GM23248 (cell line): ENCODE results near the gene DBH. TPM values are rescaled to one million over a fixed set of nuclear protein-coding genes. Genes with fewer than 3 reads are reported as not detected.

Experiments used
- DNase-seq: peaks from one replicate; pipeline ENCODE4 v3.0.0-alpha.2; 2015
- H2AFZ ChIP-seq: fragments of 200-600 bp; sonication (generic); 2 replicates; pipeline ENCODE4 v1.6.1; 2016; ENCODE audit warnings: antibody characterized with exemption
- H3F3A ChIP-seq: fragments of 200-600 bp; sonication (generic); 2 replicates; pipeline ENCODE4 v1.6.1; 2016; ENCODE audit warnings: mild to moderate bottlenecking, antibody characterized with exemption, mixed run types; ENCODE audit not compliant: insufficient read depth
- H3K27ac ChIP-seq: fragments of 200-600 bp; sonication (generic); 2 replicates; pipeline ENCODE4 v1.5.1; 2016; ENCODE audit warnings: mild to moderate bottlenecking
- H3K27me3 ChIP-seq: fragments of 200-600 bp; sonication (generic); replicated peaks from 2 replicates; pipeline ENCODE4 v1.6.1; 2016; ENCODE audit warnings: mild to moderate bottlenecking; ENCODE audit not compliant: insufficient read depth
- H3K36me3 ChIP-seq: fragments of 200-600 bp; sonication (generic); 2 replicates; pipeline ENCODE4 v1.6.1; 2016; ENCODE audit warnings: low read depth, mild to moderate bottlenecking
- H3K4me1 ChIP-seq: fragments of 200-600 bp; sonication (generic); 2 replicates; pipeline ENCODE4 v1.6.1; 2016; ENCODE audit warnings: mild to moderate bottlenecking; ENCODE audit not compliant: insufficient read depth
- H3K4me2 ChIP-seq: fragments of 200-600 bp; sonication (generic); one replicate; pipeline ENCODE4 v1.6.1; 2016; ENCODE audit warnings: mild to moderate bottlenecking; ENCODE audit not compliant: unreplicated experiment
- H3K4me3 ChIP-seq: fragments of 200-600 bp; sonication (generic); 2 replicates; pipeline ENCODE4 v1.5.1; 2016; ENCODE audit warnings: mild to moderate bottlenecking
- H3K79me2 ChIP-seq: fragments of 200-600 bp; sonication (generic); 2 replicates; pipeline ENCODE4 v1.6.1; 2016; ENCODE audit warnings: mild to moderate bottlenecking; ENCODE audit not compliant: insufficient read depth
- H3K9ac ChIP-seq: fragments of 200-600 bp; sonication (generic); 2 replicates; pipeline ENCODE4 v1.6.1; 2016; ENCODE audit warnings: mild to moderate bottlenecking
- H3K9me2 ChIP-seq: fragments of 200-600 bp; sonication (generic); 2 replicates; pipeline ENCODE4 v1.6.1; 2016; ENCODE audit warnings: mixed run types, mild to moderate bottlenecking, moderate library complexity; ENCODE audit not compliant: insufficient read depth
- H3K9me3 ChIP-seq: fragments of 200-600 bp; sonication (generic); one replicate; pipeline ENCODE4 v1.6.1; 2017; ENCODE audit warnings: low read depth
- H4K20me1 ChIP-seq: fragments of 200-600 bp; sonication (generic); 2 replicates; pipeline ENCODE4 v1.6.0; 2016; ENCODE audit not compliant: insufficient read depth
- EZH2 ChIP-seq: fragments of 200-600 bp; sonication (generic); IDR thresholded peaks from 2 replicates; pipeline ENCODE4 v1.6.1; 2018; ENCODE audit warnings: antibody characterized with exemption, mild to moderate bottlenecking; ENCODE audit not compliant: insufficient read depth, poor library complexity, severe bottlenecking
- EZH2phosphoT487 ChIP-seq: fragments of 200-600 bp; sonication (generic); IDR thresholded peaks from 2 replicates; pipeline ENCODE4 v1.6.1; 2018; ENCODE audit warnings: antibody characterized with exemption, moderate library complexity, mild to moderate bottlenecking, low read depth; ENCODE audit not compliant: insufficient read depth
- WGBS, 2 experiments: methylation state at CpG; one replicate each; pipeline ENCODE4 v1.1.6; 2015 to 2017; ENCODE audit warnings: low lambda C conversion rate in 2 of 2, low coverage in 1 of 2; ENCODE audit errors: missing lambda C conversion rate in 2 of 2; 5-methylcytosine and 5-hydroxymethylcytosine counted together
- in situ Hi-C: fragments of 300-500 bp; cut with MboI; formaldehyde crosslinking; loops from 2 replicates; pipeline ENCODE4 v1.15.0; 2020
- polyA plus RNA-seq: library from polyadenylated mRNA; unstranded; fragments of >200 nt; fragmentation: Nextera tagmentation; extraction: Ambion mirVana; gene quantifications from 2 replicates; pipeline ENCODE4 v1.2.1, GENCODE V29; 2016
- total RNA-seq: library from RNA; depleted of rRNA; stranded (reverse); fragments of >200 nt; shearing (Covaris generic); gene quantifications from 2 replicates; pipeline ENCODE4 v1.2.3, GENCODE V29; 2014

The DBH gene
- total and polyA plus RNA-seq, 2 experiments from 2014 or later, result not detected

DNA sequence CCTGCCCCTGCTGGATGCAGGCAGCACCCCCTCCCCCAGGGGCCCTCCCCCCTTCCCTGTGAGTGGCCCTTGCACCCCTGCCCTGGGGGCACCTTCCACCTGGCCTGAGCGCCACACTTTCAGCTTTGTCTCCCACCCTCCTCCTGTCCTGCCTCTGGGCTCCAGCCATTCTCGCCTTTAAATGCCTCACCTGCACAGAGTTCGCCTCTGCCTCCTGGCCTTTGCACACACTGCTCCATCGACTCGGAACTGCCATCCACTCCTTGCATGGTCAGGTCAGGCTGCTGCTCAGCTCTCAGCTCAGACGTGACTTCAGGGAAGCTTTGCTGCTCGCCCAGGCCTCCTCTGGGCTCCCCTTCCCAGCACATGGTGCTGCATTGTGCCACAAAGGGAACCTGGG is 37.2 kb upstream of the DBH start:
- Histone ChIP-seq H3K9me3 (no peaks in the 10 kb centered on the region), H3K79me2 (no peaks in the 10 kb centered on the region), H4K20me1 (no peaks in the 10 kb centered on the region), H2AFZ (no peak overlapping the region), H3K27ac (no peak overlapping the region), H3F3A (peaks cover 5% of the 10 kb centered on the region; the same call in 1 of the 2 replicates), H3K4me2 (no peak overlapping the region), H3K4me1 (no peaks in the 10 kb centered on the region), H3K36me3 (no peaks in the 10 kb centered on the region), H3K9me2 (no peaks in the 10 kb centered on the region), H3K4me3 (no peak overlapping the region), H3K9ac (no peak overlapping the region), H3K27me3 (peaks cover 28% of the 10 kb centered on the region)
- 56 to 61% methylated on average over 7 of the region's 7 CpGs for WGBS, 2 experiments
- DNase-seq, result no peak
- in situ Hi-C loops, result no loop called here
- TF ChIP-seq EZH2phosphoT487, result no peak
- no peak for TF ChIP-seq EZH2

DNA sequence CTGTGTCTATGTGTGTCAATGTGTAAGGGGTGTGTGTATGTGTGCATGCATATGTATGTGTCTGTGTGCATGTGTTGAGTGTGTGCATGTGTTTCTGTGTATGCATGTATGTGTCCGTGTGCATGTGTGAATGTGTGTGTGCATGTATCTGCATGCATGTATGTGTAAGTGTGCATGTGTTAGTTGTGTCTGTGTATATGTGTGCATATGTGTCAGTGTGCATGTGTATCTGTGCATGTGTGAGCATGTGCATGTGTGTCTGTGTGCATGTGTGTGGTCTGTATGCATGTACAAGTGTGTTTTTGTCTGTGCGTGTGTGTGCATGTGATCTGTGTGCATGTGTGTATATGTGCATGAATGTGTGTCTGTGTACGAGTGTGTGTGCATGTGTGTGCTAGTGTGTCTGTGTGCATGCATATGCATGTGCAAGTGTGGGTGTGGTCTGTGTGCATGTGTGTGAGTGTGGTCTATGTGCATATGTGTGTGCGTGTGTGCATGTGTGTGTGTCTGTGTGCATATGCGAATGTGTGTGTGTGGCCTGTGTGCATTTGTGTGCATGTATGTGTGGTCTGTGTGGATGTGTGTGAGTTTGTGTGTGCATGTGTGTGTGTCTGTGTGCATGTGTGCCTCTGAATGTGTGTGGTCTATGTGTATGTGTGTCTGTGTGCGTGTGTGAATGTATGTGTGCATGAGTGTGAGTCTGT is 36.5 kb upstream of the DBH start:
- in situ Hi-C loops, result no loop called here
- Histone ChIP-seq H2AFZ (no peak overlapping the region), H3K4me2 (no peak overlapping the region), H3K4me1 (no peaks in the 10 kb centered on the region), H3K27ac (no peak overlapping the region), H3K9me2 (no peaks in the 10 kb centered on the region), H3K27me3 (peaks cover 35% of the 10 kb centered on the region), H3K36me3 (no peaks in the 10 kb centered on the region), H3K79me2 (no peaks in the 10 kb centered on the region), H3K9me3 (no peaks in the 10 kb centered on the region), H3K9ac (no peak overlapping the region), H3F3A (peaks cover 5% of the 10 kb centered on the region; the same call in 1 of the 2 replicates), H4K20me1 (no peaks in the 10 kb centered on the region), H3K4me3 (no peak overlapping the region)
- 70% methylated on average over 6 of the region's 6 CpGs for WGBS, 2 experiments
- no peak for DNase-seq
- TF ChIP-seq EZH2, result no peak
- no peak for TF ChIP-seq EZH2phosphoT487

DNA sequence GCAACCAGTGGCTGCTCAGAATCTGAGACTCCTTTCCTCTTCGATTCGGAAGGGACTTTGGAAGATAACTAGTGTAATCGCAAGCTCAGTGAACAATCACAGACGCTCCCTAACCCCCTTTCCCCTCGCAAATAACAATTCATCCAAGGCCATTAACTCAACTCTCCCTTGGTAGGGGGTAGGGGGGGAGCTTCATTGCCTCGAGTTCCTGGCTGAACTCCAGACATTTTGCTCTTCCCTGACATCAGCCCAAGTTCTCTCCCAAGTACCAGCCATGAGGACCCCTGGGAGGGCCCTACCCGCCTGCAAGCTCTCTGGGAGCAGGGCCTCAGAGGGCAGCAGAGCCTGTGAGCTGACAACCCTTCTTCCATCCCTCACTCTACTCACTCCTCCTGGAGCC is 35.4 kb upstream of the DBH start:
- H3K4me2 ChIP-seq, result no peak overlapping the region
- no peak for DNase-seq
- H3K36me3 ChIP-seq, result no peaks in the 10 kb centered on the region
- peaks cover 5% of the 10 kb centered on the region; the same call in 1 of the 2 replicates for H3F3A ChIP-seq
- H3K9me3 ChIP-seq, result no peaks in the 10 kb centered on the region
- H2AFZ ChIP-seq, result no peak overlapping the region
- WGBS, 2 experiments, result 51 to 52% methylated on average over 7 of the region's 7 CpGs
- H3K79me2 ChIP-seq, result no peaks in the 10 kb centered on the region
- peaks cover 43% of the 10 kb centered on the region for H3K27me3 ChIP-seq
- H3K4me3 ChIP-seq, result no peak overlapping the region
- no peak overlapping the region for H3K9ac ChIP-seq
- in situ Hi-C loops, result no loop called here
- H3K9me2 ChIP-seq, result no peaks in the 10 kb centered on the region
- H3K27ac ChIP-seq, result no peak overlapping the region
- TF ChIP-seq EZH2phosphoT487 (no peak), EZH2 (no peak)
- no peaks in the 10 kb centered on the region for H4K20me1 ChIP-seq
- no peaks in the 10 kb centered on the region for H3K4me1 ChIP-seq

DNA sequence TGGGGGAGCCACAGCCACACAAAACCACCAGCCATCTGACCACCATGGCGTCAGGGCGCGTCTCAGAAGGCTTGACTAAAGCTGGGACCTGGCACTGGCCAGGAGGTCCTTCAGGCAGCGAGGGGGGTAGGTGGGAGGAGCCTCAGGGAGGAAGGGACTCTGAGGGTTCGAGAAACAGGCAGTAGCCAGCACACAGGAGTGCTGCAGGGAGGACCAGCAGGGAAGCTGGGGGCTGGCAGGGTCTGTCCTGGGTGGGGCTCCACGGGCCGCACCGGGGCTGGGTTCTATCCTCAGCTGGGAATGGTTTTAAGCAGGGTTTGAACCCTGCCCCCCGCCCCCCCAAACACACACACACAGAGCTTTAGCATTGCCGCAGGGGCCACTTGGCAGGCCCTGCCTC is 34.4 kb upstream of the DBH start:
- no peaks in the 10 kb centered on the region for H3K9me2 ChIP-seq
- TF ChIP-seq EZH2 (no peak), EZH2phosphoT487 (no peak)
- no peaks in the 10 kb centered on the region for H3K4me1 ChIP-seq
- H3K4me2 ChIP-seq, result no peak overlapping the region
- H3K9me3 ChIP-seq, result no peaks in the 10 kb centered on the region
- H3K27me3 ChIP-seq, result peaks cover 45% of the 10 kb centered on the region
- no peak for DNase-seq
- no peak overlapping the region for H2AFZ ChIP-seq
- WGBS, 2 experiments, result 36 to 38% methylated on average over 10 of the region's 10 CpGs
- H3K36me3 ChIP-seq, result no peaks in the 10 kb centered on the region
- H3K27ac ChIP-seq, result no peak overlapping the region
- in situ Hi-C loops, result no loop called here
- no peaks in the 10 kb centered on the region for H4K20me1 ChIP-seq
- no peaks in the 10 kb centered on the region for H3K79me2 ChIP-seq
- no peak overlapping the region for H3K4me3 ChIP-seq
- no peak overlapping the region for H3K9ac ChIP-seq
- H3F3A ChIP-seq, result peaks cover 5% of the 10 kb centered on the region; the same call in 1 of the 2 replicates
